Progenitor cell of endocrine pancreas (in vitro differentiated cells): ENCODE results near the gene CXCL12. TPM values are rescaled to one million over a fixed set of nuclear protein-coding genes. Genes with fewer than 3 reads are reported as not detected.

ENCODE experiments used
- DNase-seq: peaks from one replicate; pipeline ENCODE4 v3.0.0; 2021; ENCODE audit warnings: low spot score; ENCODE audit not compliant: unreplicated experiment
- H3K27ac Mint-ChIP-seq: 2 replicates; pipeline ENCODE4 v1.8.0; 2021; ENCODE audit warnings: mild to moderate bottlenecking, moderate library complexity, mixed read lengths
- H3K27me3 Mint-ChIP-seq: 2 replicates; pipeline ENCODE4 v1.8.0; 2021; ENCODE audit warnings: mixed read lengths
- H3K36me3 Mint-ChIP-seq: 2 replicates; pipeline ENCODE4 v1.8.0; 2022; ENCODE audit warnings: mixed read lengths; ENCODE audit not compliant: insufficient read depth
- H3K4me1 Mint-ChIP-seq: 2 replicates; pipeline ENCODE4 v1.8.0; 2021; ENCODE audit warnings: low read depth, mixed read lengths
- H3K4me3 Mint-ChIP-seq: 2 replicates; pipeline ENCODE4 v1.8.0; 2021; ENCODE audit warnings: low read depth, mild to moderate bottlenecking, moderate library complexity, mixed read lengths
- H3K9me3 Mint-ChIP-seq: 2 replicates; pipeline ENCODE4 v1.8.0; 2021; ENCODE audit warnings: low read depth, mixed read lengths
- total RNA-seq: library from RNA; stranded (reverse); gene quantifications from 2 replicates; pipeline ENCODE4 v1.2.1, GENCODE V29; 2021
- TF ChIP-seq, protein P1 (sequence below): fragments of 200-600 bp; sonication (generic); IDR thresholded peaks from one replicate; pipeline ENCODE4 v1.5.0; 2021; ENCODE audit warnings: antibody characterized with exemption, mild to moderate bottlenecking; ENCODE audit not compliant: unreplicated experiment

CXCL12 gene
- total RNA-seq, 1 donor from 2014 or later: 4.2 TPM

DNA sequence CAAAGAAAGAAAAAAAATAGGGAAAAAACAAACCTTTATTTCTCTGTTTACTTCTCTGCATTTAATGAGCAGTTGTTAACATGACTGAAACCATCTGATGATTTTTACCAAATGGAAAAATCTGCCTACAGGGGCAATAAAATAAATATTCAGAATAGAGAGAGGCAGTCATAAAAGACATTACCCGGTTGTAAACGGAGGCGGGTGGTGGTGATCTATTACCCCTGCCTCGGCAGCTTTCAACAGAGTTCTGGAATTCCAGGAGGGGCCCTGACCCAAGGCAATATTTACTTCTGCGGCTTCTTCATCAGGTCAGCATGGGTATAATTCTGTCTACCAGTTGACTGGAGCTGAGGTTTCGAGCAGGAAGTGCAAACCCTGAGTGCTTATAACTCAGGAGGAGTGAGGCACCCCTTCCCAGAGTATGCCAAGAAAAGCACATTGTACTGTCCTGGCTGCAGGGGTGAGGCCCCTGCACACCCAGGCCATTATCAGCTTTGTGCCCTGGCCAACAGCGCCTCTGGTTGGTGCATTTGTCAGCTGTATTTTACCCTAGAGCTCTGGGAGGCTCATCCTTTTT is 8.2 kb upstream of the CXCL12 start:
- DNase-seq: no peak

DNA sequence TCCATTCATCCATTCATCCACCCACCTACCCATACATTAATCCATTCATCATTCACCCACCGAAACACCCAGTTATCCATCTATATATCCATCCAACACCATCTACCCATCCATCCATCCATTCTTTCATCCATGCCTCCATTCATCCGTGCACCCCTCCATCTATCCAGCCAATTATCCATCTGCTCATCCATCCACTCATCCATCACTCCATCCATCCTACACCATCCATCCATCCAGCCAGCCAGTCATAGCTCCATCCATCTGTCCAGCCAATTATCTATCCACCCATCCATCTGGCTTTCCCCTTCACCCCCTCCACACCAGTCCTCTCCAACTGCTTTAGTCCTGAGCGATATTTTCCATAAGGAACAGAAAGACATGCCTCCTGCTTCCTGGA is 7.5 kb upstream of the CXCL12 start:
- H3K27me3 Mint-ChIP-seq: peaks cover 37% of the 10 kb centered on the region
- peaks cover 4% of the 10 kb centered on the region for H3K4me1 Mint-ChIP-seq
- no peaks in the 10 kb centered on the region for H3K9me3 Mint-ChIP-seq
- H3K36me3 Mint-ChIP-seq: no peaks in the 10 kb centered on the region
- H3K4me3 Mint-ChIP-seq: no peak overlapping the region
- DNase-seq: no peak
- TF ChIP-seq, protein P1, sequence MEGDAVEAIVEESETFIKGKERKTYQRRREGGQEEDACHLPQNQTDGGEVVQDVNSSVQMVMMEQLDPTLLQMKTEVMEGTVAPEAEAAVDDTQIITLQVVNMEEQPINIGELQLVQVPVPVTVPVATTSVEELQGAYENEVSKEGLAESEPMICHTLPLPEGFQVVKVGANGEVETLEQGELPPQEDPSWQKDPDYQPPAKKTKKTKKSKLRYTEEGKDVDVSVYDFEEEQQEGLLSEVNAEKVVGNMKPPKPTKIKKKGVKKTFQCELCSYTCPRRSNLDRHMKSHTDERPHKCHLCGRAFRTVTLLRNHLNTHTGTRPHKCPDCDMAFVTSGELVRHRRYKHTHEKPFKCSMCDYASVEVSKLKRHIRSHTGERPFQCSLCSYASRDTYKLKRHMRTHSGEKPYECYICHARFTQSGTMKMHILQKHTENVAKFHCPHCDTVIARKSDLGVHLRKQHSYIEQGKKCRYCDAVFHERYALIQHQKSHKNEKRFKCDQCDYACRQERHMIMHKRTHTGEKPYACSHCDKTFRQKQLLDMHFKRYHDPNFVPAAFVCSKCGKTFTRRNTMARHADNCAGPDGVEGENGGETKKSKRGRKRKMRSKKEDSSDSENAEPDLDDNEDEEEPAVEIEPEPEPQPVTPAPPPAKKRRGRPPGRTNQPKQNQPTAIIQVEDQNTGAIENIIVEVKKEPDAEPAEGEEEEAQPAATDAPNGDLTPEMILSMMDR: no peak
- no peak overlapping the region for H3K27ac Mint-ChIP-seq

More for the DNA sequence above, 8.2 kb upstream of the CXCL12 start:
- TF ChIP-seq, protein P1: no peak
- Mint-ChIP-seq H3K9me3 (no peaks in the 10 kb centered on the region), H3K27ac (no peak overlapping the region), H3K4me1 (peaks cover 4% of the 10 kb centered on the region), H3K27me3 (peaks cover 37% of the 10 kb centered on the region), H3K36me3 (no peaks in the 10 kb centered on the region), H3K4me3 (no peak overlapping the region)

DNA sequence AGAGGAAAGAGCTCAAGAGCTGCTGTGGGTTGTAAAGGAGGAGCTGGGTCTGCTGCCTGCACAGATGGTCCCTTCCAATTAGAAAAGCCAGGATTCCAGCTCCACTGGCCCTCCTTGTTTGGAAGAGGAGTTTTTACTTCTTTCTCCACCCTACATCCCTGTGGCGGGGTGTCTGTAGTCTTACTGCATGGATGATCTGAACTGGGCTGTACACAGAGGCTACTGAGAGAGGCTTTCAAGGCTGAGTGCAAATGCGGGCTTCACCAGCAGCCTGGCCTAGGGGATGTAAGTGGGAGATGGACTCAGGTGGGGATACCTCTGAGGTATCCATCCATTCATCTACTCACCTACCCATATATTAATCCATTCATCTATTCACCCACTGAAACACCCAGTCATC is 7.1 kb upstream of the CXCL12 start:
- Mint-ChIP-seq H3K36me3 (no peaks in the 10 kb centered on the region), H3K27ac (no peak overlapping the region), H3K27me3 (peaks cover 37% of the 10 kb centered on the region), H3K4me3 (no peak overlapping the region), H3K4me1 (peaks cover 4% of the 10 kb centered on the region), H3K9me3 (no peaks in the 10 kb centered on the region)
- TF ChIP-seq, protein P1: no peak
- DNase-seq: no peak

DNA sequence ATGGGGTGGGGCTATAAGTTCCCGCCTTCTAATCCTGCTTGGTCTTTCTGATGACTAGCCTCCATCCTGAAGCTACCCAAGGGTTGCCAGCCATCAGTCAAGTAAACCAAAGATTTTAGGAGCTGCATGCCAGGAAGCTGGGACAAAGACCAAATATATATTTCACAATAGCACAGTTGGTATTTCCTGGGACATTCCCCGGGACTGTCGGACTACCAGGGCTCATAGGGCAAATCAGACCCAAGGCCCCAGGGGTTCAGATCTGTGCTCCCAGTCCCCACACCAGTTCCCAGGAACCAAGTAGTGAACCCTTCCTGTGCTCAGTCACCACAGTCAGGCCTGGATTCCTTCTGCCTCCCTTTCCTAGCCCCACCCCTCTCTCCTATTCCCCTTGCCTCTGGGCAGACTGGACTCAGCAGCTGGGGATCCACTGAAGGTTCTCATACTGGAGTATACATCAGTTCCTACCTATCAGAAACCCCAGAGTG is 5.7 kb upstream of the CXCL12 start:
- Mint-ChIP-seq H3K27ac (no peak overlapping the region), H3K4me1 (peaks cover 6% of the 10 kb centered on the region), H3K9me3 (no peaks in the 10 kb centered on the region), H3K27me3 (peaks cover 36% of the 10 kb centered on the region), H3K4me3 (no peak overlapping the region), H3K36me3 (no peaks in the 10 kb centered on the region)
- TF ChIP-seq, protein P1: no peak
- no peak for DNase-seq

DNA sequence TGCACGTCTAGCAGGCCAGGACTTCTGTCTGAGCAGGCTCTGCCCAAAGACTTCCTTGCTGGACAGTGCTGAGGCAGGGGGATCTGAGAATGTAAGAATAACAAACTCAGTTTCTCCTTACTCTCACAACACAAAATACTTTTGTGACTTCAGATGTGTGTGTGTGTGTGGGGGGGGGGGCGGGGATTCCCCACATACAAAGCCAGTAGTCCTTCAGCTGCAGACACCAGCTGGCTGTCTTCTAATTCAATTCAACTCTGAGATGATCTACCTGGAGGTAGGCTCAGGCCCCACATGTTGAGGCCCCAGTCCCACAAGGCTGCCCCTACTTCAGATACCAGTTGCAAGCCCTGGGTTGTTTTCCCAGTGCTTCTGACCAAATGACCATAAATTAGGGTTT is 4.7 kb upstream of the CXCL12 start:
- Mint-ChIP-seq H3K36me3 (no peaks in the 10 kb centered on the region), H3K27me3 (peaks cover 39% of the 10 kb centered on the region), H3K9me3 (no peaks in the 10 kb centered on the region), H3K4me3 (no peak overlapping the region), H3K4me1 (peaks cover 4% of the 10 kb centered on the region), H3K27ac (no peak overlapping the region)
- DNase-seq: no peak
- TF ChIP-seq, protein P1: no peak
